ENCODE measurements around the gene ACTRT2.

ACTRT2 gene

GRCh38 chr1:3003039-3003940 is 18.0 kb upstream of the ACTRT2 start:
- DNase-seq = no peak

GRCh38 chr1:3003941-3004270 is 17.4 kb upstream of the ACTRT2 start:
- DNase-seq = no peak

GRCh38 chr1:3004285-3005205 is 16.7 kb upstream of the ACTRT2 start:
- DNase-seq = no peak

- no peak for DNase-seq
Observed at GRCh38 chr1:3005771-3006170, 15.5 kb upstream of the ACTRT2 start.

- no peak for DNase-seq
Observed at GRCh38 chr1:3007298-3008147, 13.7 kb upstream of the ACTRT2 start.

GRCh38 chr1:3009021-3009420 is 12.2 kb upstream of the ACTRT2 start:
- no peak for DNase-seq

GRCh38 chr1:3009556-3009955 is 11.7 kb upstream of the ACTRT2 start:
- no peak for DNase-seq

GRCh38 chr1:3011127-3011526 is 10.1 kb upstream of the ACTRT2 start:
- DNase-seq = no peak

GRCh38 chr1:3011631-3012455 is 9.4 kb upstream of the ACTRT2 start:
- no peak for DNase-seq

- DNase-seq = no peak
Observed at GRCh38 chr1:3012456-3013291, 8.6 kb upstream of the ACTRT2 start.

- DNase-seq = no peak
Observed at GRCh38 chr1:3013371-3014049, 7.8 kb upstream of the ACTRT2 start.

GRCh38 chr1:3014050-3014440 is 7.2 kb upstream of the ACTRT2 start:
- DNase-seq = no peak

- DNase-seq = no peak
Observed at GRCh38 chr1:3014443-3015268, 6.6 kb upstream of the ACTRT2 start.

GRCh38 chr1:3015269-3015635 is 6.0 kb upstream of the ACTRT2 start:
- no peak for DNase-seq

GRCh38 chr1:3015744-3016143 is 5.5 kb upstream of the ACTRT2 start:
- no peak for DNase-seq

- no peak for DNase-seq
Observed at GRCh38 chr1:3016641-3017439, 4.4 kb upstream of the ACTRT2 start.

GRCh38 chr1:3017440-3018050 is 3.7 kb upstream of the ACTRT2 start:
- no peak for DNase-seq

- DNase-seq = no peak
Observed at GRCh38 chr1:3018051-3018471, 3.2 kb upstream of the ACTRT2 start.

Data from Kasumi-1 (cell line).